GM21515 (cell line): ENCODE data around the gene PRUNE1.

ENCODE experiments used
- ATAC-seq: cut with Tn5 transposase; IDR thresholded peaks from one replicate; pipeline ENCODE4 v1.9.1; 2021; ENCODE audit not compliant: unreplicated experiment

The PRUNE1 gene

GRCh38 chr1:151049458-151049857, 41.2 kb downstream of the PRUNE1 start:
- ATAC-seq = no peak

- no peak for ATAC-seq
Observed at GRCh38 chr1:151050051-151050688, 41.9 kb downstream of the PRUNE1 start.

GRCh38 chr1:151051356-151052009, 43.2 kb downstream of the PRUNE1 start:
- ATAC-seq = no peak

GRCh38 chr1:151054971-151055547, 46.8 kb downstream of the PRUNE1 start:
- no peak for ATAC-seq

- no peak for ATAC-seq
Observed at GRCh38 chr1:151055581-151055980, 47.3 kb downstream of the PRUNE1 start.

GRCh38 chr1:151056149-151056548, 47.9 kb downstream of the PRUNE1 start:
- ATAC-seq = no peak

- ATAC-seq = no peak
Observed at GRCh38 chr1:151058692-151059091, 50.4 kb downstream of the PRUNE1 start.

GRCh38 chr1:151059109-151060006, 51.1 kb downstream of the PRUNE1 start, which contains the start of gene CDC42SE1:
CDC42SE1 (minus strand) TSS chr1:151059622; CDS start chr1:151055730, 3,892 bp downstream.
- ATAC-seq = peak; percentile 74

- ATAC-seq = no peak
Observed at GRCh38 chr1:151060007-151060656, 51.9 kb downstream of the PRUNE1 start, which contains the start of gene MLLT11. MLLT11 (plus strand) TSS chr1:151060397; CDS start chr1:151067225, 6,828 bp downstream.

- ATAC-seq = no peak
Observed at GRCh38 chr1:151060657-151061421, 52.6 kb downstream of the PRUNE1 start.

GRCh38 chr1:151061704-151062103, 53.5 kb downstream of the PRUNE1 start:
- no peak for ATAC-seq

- ATAC-seq = no peak
Observed at GRCh38 chr1:151062741-151063371, 54.6 kb downstream of the PRUNE1 start.

GRCh38 chr1:151065089-151065645, 56.9 kb downstream of the PRUNE1 start:
- no peak for ATAC-seq

GRCh38 chr1:151067185-151067584, 58.9 kb downstream of the PRUNE1 start:
- ATAC-seq = no peak

- ATAC-seq = no peak
Observed at GRCh38 chr1:151069103-151069486, 60.8 kb downstream of the PRUNE1 start.

GRCh38 chr1:151070474-151071276, 62.4 kb downstream of the PRUNE1 start, which contains the start of gene GABPB2:
GABPB2 (plus strand) TSS chr1:151070761; CDS start chr1:151088190, 17,429 bp downstream.
- peak; percentile 79 for ATAC-seq

GRCh38 chr1:151072224-151072623, 64.0 kb downstream of the PRUNE1 start:
- no peak for ATAC-seq
